ENCODE measurements around the gene PITX1.

DNA sequence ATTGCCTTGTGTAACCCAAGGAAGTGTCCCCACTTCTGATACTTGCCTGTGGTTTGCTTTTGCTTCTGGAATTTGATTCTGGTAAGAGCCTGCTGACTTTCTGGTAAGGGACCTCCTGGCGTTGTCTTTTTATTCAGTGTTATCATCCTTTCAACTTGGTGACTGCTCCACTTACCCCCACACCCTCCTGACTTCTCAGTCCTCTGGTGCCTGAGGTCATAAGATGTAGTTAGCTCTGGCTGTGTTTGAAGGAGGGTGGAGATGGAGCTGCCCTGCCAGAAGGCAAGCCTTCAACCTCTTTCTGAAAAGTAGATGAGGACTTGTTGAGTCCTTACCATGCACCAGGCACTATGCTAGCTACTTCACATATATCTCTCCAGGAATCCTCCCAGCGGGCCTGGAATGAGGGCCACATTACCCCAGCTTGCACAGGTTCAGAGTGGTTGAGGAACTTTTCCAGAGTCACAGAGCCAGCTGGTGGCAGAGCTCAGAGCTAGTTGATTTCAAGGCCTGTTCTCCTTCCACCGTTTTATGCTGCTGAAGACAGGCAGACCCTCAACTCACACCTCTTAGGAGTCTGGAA is 45.2 kb upstream of the PITX1 start:
- TF ChIP-seq POLR2A (IDR thresholded peaks at IDR 0.05; ENCODE audit: low read depth, low read length), result no peak
- TF ChIP-seq TAF1 (IDR thresholded peaks at IDR 0.05; ENCODE audit: low read depth, low read length), result no peak
- no peak for TF ChIP-seq POLR2AphosphoS5 (IDR thresholded peaks at IDR 0.05; ENCODE audit: low read depth, low read length)

Measured in GM12891 (cell line).